CD4-positive, alpha-beta T cell treated with Interleukin-6 for 4 hours (primary cell): ENCODE measurements around the gene FARS2.
"Not testable (repeated sequence)": the region's sequence is repeated elsewhere in the genome, so short reads cannot be mapped to it uniquely, and the experiment has no call there.

Experiments used
- DNase-seq: peaks from one replicate; pipeline ENCODE4 v3.0.0-alpha.2; 2020; ENCODE audit warnings: mixed read lengths

FARS2 gene

DNA sequence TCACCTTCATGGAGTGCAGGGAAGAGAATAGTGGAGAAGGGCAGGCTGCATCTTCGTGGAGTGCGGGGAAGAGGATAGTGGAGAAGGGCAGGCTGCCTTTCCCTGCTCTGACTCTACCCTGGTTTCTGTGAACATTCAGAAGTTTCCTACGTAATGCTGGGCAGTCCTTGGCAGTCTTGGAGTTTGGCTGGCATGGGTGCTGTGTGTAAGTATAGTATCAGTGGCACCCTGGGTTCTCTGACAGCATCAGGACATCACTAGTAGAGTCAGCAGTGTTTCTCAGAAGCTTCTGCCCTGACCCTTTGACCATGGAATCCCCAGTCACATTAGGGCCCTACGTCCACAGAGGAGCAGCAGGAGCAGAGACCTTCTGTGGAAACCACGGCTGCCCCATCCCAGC, 392.5 kb downstream of the FARS2 start:
- DNase-seq: no peak

- DNase-seq: no peak
These were observed 394.9 kb downstream of the FARS2 start for GRCh38 chr6:5656226-5656625.

GRCh38 chr6:5656695-5657094, 395.4 kb downstream of the FARS2 start:
- not testable (repeated sequence) for DNase-seq

- DNase-seq: no peak
These were observed 396.5 kb downstream of the FARS2 start for GRCh38 chr6:5657684-5658430.

GRCh38 chr6:5659467-5659866, 398.2 kb downstream of the FARS2 start:
- no peak for DNase-seq

DNA sequence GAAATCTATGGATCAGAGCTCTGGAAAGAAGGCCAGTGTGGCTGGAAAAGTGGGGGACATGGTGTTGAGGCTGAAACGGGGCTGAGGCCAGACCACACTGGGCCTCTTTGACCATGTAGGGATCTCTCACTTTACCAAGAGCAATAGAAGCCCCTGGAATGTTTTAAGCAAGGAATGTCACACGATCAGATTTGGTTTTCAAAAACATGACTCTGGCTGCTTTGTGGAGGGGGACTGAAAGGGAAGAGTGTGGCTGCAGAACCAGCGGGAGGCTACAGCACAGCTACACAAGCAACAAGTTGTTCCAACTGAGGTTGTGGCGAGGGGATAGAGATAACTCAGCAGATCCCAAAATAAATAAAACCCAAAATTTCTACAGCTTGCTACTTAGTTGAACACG, 399.5 kb downstream of the FARS2 start:
- DNase-seq: no peak

- no peak for DNase-seq
These were observed 401.5 kb downstream of the FARS2 start for GRCh38 chr6:5662797-5663196.

- no peak for DNase-seq
These were observed 401.9 kb downstream of the FARS2 start for GRCh38 chr6:5663259-5663658.

DNA sequence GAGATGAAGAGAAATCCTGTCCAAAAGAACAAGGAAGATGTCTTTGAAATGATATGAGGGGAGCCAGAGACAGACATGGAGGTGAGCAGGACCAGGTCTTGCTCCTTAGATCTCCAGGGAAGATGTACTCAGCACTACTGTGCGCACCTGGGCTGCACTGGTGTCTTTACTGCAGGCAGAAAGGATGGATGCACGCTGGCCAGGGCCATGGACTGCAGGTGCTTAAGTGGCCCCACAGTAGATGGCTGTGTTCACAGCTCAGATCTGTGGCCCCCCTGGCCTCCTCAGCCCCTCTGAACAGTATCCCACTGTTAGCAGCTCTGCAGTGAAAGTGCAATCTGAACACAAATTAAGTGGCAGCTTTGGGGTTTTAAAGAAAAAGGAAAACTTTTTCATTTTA, 402.4 kb downstream of the FARS2 start:
- no peak for DNase-seq

DNA sequence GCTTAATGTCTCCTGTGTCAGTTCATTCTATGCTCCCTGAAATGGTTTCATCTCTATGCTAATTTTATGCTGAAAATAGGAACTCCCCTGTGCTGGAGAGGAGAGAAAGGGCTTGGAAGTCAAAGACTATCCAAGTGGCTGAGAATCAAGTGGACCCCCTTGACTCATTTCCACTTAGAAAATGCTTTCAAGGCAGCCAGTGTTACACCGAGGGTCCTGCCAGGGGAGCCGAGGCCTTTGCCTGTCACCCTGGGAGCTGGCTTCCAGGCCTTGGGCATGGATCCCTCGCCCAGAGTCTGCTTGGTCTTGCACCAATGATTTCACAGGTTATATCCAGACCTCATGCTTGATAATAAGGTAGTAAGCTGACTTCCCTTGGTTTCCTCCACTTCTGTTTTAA, 402.8 kb downstream of the FARS2 start:
- DNase-seq: no peak

GRCh38 chr6:5665173-5665572, 403.9 kb downstream of the FARS2 start:
- DNase-seq: peak; percentile 59

GRCh38 chr6:5665667-5666066, 404.4 kb downstream of the FARS2 start:
- no peak for DNase-seq

DNA sequence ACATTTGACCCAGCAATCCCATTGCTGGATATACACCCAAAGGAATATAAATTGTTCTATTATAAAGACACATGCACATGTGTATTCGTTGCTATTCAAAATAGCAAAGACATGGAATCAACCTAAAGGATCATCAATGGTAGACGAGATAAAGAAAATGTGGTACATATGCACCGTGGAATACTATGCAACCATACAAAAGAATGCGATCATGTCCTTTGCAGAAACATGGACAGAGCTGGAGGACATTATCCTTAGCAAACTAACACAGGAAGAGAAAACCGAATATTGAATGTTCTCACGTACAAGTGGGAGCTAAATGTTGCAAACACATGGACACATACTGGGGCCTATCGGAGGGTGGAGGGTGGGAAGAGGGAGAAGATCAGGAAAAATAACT, 405.4 kb downstream of the FARS2 start:
- DNase-seq: no peak

DNA sequence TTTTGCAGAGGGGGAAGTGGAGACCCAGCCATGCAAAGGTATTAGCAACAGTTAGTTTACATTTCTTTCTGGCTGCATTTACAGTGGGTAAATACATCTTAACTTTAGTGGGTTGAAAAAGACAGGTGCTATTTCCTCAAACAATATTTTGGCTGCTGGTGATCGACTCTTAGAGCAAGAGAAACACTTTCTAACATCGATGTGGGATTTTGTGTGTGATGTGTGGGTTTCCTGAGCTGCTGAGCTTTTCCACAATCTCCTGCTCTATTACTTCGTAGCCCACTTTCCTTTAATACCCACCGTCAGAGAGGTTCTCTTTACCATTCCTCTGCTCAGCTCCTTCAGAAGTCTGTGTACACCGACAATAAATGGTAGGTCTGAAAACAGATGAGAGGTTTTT, 406.4 kb downstream of the FARS2 start:
- DNase-seq: peak; percentile 12

DNA sequence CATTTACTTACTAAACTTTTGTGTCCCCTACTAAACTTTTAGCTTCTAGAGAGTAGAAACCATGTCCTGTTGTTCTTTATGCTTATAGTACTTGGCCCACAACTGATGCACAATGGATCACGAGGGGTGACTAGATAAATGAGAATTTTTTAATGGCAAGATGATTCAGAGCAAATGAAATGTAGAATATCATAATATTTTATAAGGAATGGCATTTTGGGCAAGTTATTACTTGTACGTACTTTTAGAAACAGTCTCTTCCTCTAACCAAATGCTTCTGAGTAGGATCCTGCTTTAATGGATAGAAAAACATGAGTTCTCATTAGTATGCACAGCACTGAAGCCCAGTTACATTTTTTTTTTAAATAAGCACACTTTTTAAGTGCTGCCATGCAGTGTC, 409.1 kb downstream of the FARS2 start:
- DNase-seq: no peak

DNA sequence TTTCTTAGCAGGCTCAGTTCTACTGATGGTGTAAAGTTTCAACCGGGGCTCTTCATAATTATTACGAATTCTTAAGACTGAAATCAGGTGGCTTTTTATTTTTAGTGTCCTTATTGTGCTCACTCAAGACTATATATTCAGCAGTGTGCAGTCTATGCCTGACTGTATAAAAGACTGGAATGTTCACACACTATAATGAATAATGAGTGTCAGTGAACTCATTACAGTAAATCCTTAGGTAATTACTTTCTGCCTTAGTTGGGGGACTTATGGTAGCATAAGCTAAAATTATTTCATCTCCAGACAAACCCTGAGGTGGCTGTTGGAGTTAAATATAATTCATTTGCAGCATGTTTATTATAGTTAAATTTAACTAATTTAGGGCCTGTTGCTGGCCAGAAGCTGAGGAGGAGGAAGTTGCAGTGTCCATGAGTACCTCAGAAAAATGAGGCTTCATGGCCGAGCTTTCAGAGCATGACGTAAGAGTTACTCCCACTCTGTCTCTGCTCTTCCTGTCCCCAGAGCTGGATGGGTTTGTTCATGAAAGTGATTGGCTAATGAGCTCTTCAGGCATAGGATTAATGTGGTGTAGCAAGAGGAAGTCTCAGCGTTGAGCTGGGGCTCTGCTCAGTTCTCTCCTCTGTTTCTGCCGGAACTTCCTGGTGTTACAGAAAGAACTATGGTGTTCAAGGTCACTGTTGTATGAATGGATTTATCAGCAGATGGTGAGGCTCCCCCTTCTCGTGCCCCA, 409.7 kb downstream of the FARS2 start:
- peak; percentile 34 for DNase-seq

GRCh38 chr6:5671601-5672559, 410.6 kb downstream of the FARS2 start:
- DNase-seq: no peak

DNA sequence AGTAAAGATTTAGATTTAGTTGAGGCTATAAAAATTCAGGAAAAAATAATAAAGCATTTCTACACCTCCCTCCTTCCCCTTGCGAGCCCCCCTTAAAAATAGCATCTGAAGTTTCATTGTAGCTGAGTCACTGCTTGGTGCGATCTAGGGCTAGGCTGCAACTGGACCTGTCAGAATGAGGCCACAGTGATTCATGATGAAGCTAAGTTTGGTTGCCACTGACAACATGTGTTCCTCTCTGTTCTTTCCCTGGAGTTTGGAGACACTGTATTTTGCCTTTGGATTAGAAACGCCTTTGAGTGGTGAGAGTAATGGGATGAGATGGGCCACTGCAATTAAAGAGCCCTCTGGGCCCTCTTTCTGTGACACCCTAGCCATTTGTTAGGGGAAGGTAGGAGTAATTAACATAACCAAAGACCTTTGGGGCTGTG, 411.3 kb downstream of the FARS2 start:
- no peak for DNase-seq

DNA sequence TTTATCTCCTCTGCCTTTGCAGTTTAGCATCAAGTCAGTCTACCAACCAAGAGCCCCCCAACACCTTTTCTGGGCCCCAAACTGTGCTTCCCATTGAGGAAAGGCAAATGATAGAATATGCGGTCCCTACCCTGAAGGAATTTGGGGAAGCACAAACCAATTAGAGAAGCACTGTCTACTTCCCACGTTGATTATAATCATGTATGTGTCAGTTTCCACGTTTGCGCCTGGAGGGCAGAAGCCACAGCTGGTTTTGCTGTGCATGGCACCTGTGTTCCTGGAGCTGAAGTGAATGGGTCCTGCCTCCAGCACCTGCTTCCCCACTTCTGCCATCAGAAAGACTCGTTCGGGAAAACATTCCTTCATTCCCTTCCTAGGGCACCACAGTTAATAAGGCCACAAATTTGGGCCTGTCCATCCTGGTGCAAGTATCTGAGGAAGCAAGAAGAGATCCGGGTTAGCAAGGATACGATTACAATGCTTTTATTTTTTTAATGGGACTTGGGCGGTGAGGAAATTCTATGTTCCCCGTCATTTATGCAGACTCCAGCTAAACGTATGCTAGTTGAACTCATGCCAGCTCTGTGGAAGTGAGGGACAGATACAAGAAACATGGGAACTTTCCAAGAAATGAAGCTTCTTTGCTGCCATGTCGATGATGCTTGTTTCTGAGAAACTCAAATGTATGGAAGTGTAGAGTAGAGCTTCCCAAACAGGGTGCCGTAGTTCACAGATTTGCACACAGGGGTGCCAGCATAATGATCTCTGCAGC, 411.9 kb downstream of the FARS2 start:
- DNase-seq: no peak

DNA sequence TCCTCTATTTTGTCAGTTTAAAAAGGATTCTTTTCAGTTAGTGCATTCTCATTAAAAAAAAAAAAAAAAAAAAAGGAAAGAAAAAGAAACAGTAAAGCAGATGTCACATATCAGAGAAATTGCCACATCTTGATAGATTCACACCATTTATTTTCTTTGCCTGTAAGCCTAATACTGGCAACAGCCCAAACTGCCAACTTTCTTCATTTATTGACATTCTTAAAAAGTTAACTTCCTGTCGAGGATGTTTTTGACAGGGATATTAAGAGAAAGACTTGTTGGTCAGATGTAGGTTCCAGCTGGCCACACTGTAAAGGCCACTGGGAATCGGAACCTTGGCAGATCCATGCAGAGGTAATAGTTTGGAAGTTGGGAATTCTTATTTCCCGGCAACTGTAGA, 412.8 kb downstream of the FARS2 start:
- no peak for DNase-seq

GRCh38 chr6:5674721-5675120, 413.4 kb downstream of the FARS2 start:
- DNase-seq: no peak

DNA sequence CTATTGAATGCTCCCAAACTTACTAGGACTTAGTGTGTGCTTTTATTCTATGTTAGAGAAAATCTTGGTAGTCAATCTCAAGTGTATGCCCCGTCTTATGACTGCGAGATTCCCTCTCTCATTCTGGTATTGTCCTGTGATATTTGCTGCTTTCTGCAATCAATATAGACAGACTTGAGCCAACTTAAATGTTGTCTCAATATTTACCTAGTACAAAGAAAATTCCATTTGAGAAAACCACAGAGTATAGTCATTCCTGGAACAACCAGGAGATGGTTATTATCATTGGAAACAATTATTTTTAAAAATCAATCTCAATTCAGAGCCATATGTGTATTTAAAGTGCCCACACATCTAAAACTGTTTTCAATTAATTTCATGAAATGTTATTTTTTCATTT, 415.4 kb downstream of the FARS2 start:
- no peak for DNase-seq
